HL-60 (cell line): Measurements from ENCODE around the gene TPK1.

Experiments used
- CTCF ChIP-seq: IDR thresholded peaks from one replicate; pipeline ENCODE4 v1.5.1; 2011; ENCODE audit warnings: low read length, control low read depth, inconsistent platforms; ENCODE audit not compliant: insufficient read depth
- POLR2AphosphoS5 ChIP-seq: IDR thresholded peaks from 2 replicates; pipeline ENCODE4 v1.6.1; 2012; ENCODE audit warnings: low read depth
- REST ChIP-seq: IDR thresholded peaks from 2 replicates; pipeline ENCODE4 v1.6.1; 2012; ENCODE audit warnings: low read depth; ENCODE audit not compliant: insufficient replicate concordance

- no peak for TF ChIP-seq CTCF
- TF ChIP-seq REST: no peak
- no peak for TF ChIP-seq POLR2AphosphoS5
Measured at GRCh38 chr7:144674550-144674949, 161.3 kb downstream of the TPK1 start.
